ENCODE measurements around the gene PPP2R5C.

DNA sequence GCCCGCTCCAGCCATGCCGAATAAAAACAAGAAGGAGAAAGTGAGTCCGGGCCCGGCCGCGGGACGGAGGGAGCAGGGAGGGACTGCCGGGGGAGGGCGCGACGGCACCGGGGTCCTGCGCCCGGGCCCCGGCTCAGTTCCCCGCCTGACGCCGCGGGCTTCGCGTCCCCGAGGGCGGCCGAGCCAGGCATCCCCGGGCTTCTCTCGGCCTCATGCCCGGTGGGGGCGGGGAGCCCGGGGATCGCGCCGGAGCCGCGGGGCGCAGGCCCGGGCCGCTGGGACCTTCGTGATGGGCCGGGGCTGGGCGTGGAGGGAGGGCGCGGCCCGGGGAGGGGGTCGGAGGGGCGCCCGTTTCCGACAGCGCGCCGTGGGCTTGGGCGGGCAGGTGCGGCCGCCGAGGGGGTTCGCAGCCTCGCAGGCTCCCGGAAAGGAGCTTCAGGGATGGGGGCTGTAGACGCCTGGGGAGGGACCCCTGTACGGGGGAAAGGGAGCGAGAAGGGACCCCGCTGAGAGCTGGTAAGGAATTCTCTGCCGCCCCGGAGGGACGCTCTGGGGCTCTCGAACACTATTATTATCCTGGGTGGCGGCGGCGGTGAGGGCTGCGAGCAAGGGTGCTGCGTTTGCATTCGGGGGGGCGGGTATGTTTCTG lies 496 bp downstream of the PPP2R5C start:
- TF ChIP-seq, protein P1, sequence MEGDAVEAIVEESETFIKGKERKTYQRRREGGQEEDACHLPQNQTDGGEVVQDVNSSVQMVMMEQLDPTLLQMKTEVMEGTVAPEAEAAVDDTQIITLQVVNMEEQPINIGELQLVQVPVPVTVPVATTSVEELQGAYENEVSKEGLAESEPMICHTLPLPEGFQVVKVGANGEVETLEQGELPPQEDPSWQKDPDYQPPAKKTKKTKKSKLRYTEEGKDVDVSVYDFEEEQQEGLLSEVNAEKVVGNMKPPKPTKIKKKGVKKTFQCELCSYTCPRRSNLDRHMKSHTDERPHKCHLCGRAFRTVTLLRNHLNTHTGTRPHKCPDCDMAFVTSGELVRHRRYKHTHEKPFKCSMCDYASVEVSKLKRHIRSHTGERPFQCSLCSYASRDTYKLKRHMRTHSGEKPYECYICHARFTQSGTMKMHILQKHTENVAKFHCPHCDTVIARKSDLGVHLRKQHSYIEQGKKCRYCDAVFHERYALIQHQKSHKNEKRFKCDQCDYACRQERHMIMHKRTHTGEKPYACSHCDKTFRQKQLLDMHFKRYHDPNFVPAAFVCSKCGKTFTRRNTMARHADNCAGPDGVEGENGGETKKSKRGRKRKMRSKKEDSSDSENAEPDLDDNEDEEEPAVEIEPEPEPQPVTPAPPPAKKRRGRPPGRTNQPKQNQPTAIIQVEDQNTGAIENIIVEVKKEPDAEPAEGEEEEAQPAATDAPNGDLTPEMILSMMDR (IDR thresholded peaks at IDR 0.05; ENCODE audit: poor library complexity, severe bottlenecking), result no peak
- TF ChIP-seq POLR2AphosphoS5 (IDR thresholded peaks at IDR 0.05), result no peak
- no peak for TF ChIP-seq EZH2 (IDR thresholded peaks at IDR 0.05; ENCODE audit: borderline replicate concordance, insufficient read depth, low read length, poor library complexity, severe bottlenecking)
- TF ChIP-seq RAD21 (conservative IDR thresholded peaks at IDR 0.05), result no peak
- TF ChIP-seq SMC3 (conservative IDR thresholded peaks at IDR 0.05; ENCODE audit: poor library complexity), result no peak
- TF ChIP-seq EP300 (conservative IDR thresholded peaks at IDR 0.05; ENCODE audit: poor library complexity, severe bottlenecking), result no peak
- no peak for TF ChIP-seq TAF1 (IDR thresholded peaks at IDR 0.05; ENCODE audit: low read depth)
- TF ChIP-seq, protein P2, sequence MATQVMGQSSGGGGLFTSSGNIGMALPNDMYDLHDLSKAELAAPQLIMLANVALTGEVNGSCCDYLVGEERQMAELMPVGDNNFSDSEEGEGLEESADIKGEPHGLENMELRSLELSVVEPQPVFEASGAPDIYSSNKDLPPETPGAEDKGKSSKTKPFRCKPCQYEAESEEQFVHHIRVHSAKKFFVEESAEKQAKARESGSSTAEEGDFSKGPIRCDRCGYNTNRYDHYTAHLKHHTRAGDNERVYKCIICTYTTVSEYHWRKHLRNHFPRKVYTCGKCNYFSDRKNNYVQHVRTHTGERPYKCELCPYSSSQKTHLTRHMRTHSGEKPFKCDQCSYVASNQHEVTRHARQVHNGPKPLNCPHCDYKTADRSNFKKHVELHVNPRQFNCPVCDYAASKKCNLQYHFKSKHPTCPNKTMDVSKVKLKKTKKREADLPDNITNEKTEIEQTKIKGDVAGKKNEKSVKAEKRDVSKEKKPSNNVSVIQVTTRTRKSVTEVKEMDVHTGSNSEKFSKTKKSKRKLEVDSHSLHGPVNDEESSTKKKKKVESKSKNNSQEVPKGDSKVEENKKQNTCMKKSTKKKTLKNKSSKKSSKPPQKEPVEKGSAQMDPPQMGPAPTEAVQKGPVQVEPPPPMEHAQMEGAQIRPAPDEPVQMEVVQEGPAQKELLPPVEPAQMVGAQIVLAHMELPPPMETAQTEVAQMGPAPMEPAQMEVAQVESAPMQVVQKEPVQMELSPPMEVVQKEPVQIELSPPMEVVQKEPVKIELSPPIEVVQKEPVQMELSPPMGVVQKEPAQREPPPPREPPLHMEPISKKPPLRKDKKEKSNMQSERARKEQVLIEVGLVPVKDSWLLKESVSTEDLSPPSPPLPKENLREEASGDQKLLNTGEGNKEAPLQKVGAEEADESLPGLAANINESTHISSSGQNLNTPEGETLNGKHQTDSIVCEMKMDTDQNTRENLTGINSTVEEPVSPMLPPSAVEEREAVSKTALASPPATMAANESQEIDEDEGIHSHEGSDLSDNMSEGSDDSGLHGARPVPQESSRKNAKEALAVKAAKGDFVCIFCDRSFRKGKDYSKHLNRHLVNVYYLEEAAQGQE (IDR thresholded peaks at IDR 0.05; ENCODE audit: borderline replicate concordance), result no peak
